Esophagus squamous epithelium (tissue), 4 donors: ENCODE measurements around the gene DCDC2C.

Experiments
- POLR2A ChIP-seq, 4 donors: fragments of 450-650 bp; IDR thresholded peaks; one replicate each; pipeline ENCODE4 v1.6.1; 2017; ENCODE audit warnings: antibody characterized with exemption in 4 of 4, mild to moderate bottlenecking in 4 of 4, moderate library complexity in 3 of 4
- TF ChIP-seq, protein P1 (sequence below), 6 experiments: fragments of 450-650 bp in 4 of 6; fragments of 200-600 bp in 2 of 6; sonication (generic) in 2 of 6; IDR thresholded peaks; one replicate each; pipeline ENCODE4 v1.5.1; 2016 to 2019; ENCODE audit warnings: antibody characterized with exemption in 6 of 6, mild to moderate bottlenecking in 4 of 6, moderate library complexity in 4 of 6

DNA sequence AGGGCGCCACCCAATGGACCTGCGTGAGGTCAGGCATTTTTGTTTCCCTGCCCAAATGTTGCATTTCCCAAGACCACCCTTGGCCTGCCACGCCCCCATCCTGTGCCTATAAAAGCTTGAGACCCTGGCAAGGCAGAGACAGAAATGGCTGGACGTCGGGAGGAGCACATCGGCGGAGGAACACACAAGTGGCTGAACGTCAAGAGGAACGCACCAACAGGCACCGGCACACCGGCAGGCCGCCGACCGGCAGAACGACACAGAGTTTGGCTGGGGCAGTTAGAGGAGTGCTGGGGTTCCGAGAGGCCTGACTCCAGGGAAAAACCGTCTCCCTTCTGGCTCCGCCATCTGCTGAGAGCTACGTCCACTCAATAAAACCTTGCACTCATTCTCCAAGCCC is 35.9 kb downstream of the DCDC2C start:
- TF ChIP-seq POLR2A (IDR thresholded peaks at IDR 0.05), result no peak
- TF ChIP-seq, protein P1, sequence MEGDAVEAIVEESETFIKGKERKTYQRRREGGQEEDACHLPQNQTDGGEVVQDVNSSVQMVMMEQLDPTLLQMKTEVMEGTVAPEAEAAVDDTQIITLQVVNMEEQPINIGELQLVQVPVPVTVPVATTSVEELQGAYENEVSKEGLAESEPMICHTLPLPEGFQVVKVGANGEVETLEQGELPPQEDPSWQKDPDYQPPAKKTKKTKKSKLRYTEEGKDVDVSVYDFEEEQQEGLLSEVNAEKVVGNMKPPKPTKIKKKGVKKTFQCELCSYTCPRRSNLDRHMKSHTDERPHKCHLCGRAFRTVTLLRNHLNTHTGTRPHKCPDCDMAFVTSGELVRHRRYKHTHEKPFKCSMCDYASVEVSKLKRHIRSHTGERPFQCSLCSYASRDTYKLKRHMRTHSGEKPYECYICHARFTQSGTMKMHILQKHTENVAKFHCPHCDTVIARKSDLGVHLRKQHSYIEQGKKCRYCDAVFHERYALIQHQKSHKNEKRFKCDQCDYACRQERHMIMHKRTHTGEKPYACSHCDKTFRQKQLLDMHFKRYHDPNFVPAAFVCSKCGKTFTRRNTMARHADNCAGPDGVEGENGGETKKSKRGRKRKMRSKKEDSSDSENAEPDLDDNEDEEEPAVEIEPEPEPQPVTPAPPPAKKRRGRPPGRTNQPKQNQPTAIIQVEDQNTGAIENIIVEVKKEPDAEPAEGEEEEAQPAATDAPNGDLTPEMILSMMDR (IDR thresholded peaks at IDR 0.05), result no peak
